ENCODE data around the gene LY6G5C. TPM values are rescaled to one million over a fixed set of nuclear protein-coding genes. Genes with fewer than 3 reads are reported as not detected.

LY6G5C gene
- polyA plus RNA-seq, 1 donor (not counting 4 experiments of a cell fraction or from before 2014, with no cell fraction given) = 0.58 TPM

GRCh38 chr6:31692353-31692752 is 11.5 kb upstream of the LY6G5C start:
- Histone ChIP-seq H2AFZ (ENCODE audit: control insufficient read depth, low read length) (no peak overlapping the region), H3K9me3 (ENCODE audit: control insufficient read depth, low read depth, low read length) (no peaks in the 10 kb centered on the region), H3K4me1 (ENCODE audit: control insufficient read depth, extremely low read depth, insufficient read depth, low read length) (no peaks in the 10 kb centered on the region), H3K27me3 (ENCODE audit: control insufficient read depth, extremely low read depth, insufficient read depth, low read length) (no peaks in the 10 kb centered on the region), H3K27ac (ENCODE audit: control insufficient read depth, insufficient read depth, low read length) (no peak overlapping the region), H3K4me3 (ENCODE audit: control insufficient read depth in 2 of 3, extremely low read depth in 1 of 3, insufficient read depth in 2 of 3, low read depth in 1 of 3, low read length in 3 of 3) (no peak overlapping the region), H3K9me1 (ENCODE audit: control insufficient read depth, extremely low read depth, insufficient read depth, low read length) (no peaks in the 10 kb centered on the region), H3K9ac (ENCODE audit: control insufficient read depth, extremely low read depth, insufficient read depth, low read length) (no peak overlapping the region), H3K4me2 (ENCODE audit: control insufficient read depth, extremely low read depth, insufficient read depth, low read depth, low read length) (no peak overlapping the region), H4K20me1 (ENCODE audit: control insufficient read depth, extremely low read depth, insufficient read depth, low read length) (no peaks in the 10 kb centered on the region), H3K79me2 (ENCODE audit: control insufficient read depth, insufficient read depth, low read length) (no peaks in the 10 kb centered on the region), H3K36me3 (ENCODE audit: control insufficient read depth in 2 of 2, extremely low read depth in 1 of 2, insufficient read depth in 2 of 2, low read length in 2 of 2) (peaks cover 22 to 39% of the 10 kb centered on the region in 2 experiments)
- dilution Hi-C loops (cut with MboI; ENCODE audit: extremely low pct_ligation_motif_present, low sequenced_read_pairs) = no loop called here
- FAIRE-seq (no peak), DNase-seq (ENCODE audit: low read depth, low spot score) (no peak)
- TF ChIP-seq CTCF (optimal IDR thresholded peaks at IDR 0.05 in 1 of 3, IDR thresholded peaks at IDR 0.05 in 1 of 3, conservative IDR thresholded peaks at IDR 0.05 in 1 of 3; ENCODE audit: extremely low read depth in 1 of 3, insufficient read depth in 2 of 3, low read length in 3 of 3) (no peak), EZH2 (IDR thresholded peaks at IDR 0.05; ENCODE audit: low read length) (no peak)

GRCh38 chr6:31691564-31692108 is 10.8 kb upstream of the LY6G5C start:
- no peak for DNase-seq (ENCODE audit: low read depth, low spot score)
- Histone ChIP-seq H3K9me3 (ENCODE audit: control insufficient read depth, low read depth, low read length) (no peaks in the 10 kb centered on the region), H3K27ac (ENCODE audit: control insufficient read depth, insufficient read depth, low read length) (no peak overlapping the region), H3K79me2 (ENCODE audit: control insufficient read depth, insufficient read depth, low read length) (no peaks in the 10 kb centered on the region), H3K36me3 (ENCODE audit: control insufficient read depth in 2 of 2, extremely low read depth in 1 of 2, insufficient read depth in 2 of 2, low read length in 2 of 2) (peaks cover 22 to 41% of the 10 kb centered on the region in 2 experiments), H3K9ac (ENCODE audit: control insufficient read depth, extremely low read depth, insufficient read depth, low read length) (no peak overlapping the region), H3K4me2 (ENCODE audit: control insufficient read depth, extremely low read depth, insufficient read depth, low read depth, low read length) (no peak overlapping the region), H3K27me3 (ENCODE audit: control insufficient read depth, extremely low read depth, insufficient read depth, low read length) (no peaks in the 10 kb centered on the region), H4K20me1 (ENCODE audit: control insufficient read depth, extremely low read depth, insufficient read depth, low read length) (no peaks in the 10 kb centered on the region), H2AFZ (ENCODE audit: control insufficient read depth, low read length) (no peak overlapping the region), H3K4me1 (ENCODE audit: control insufficient read depth, extremely low read depth, insufficient read depth, low read length) (no peaks in the 10 kb centered on the region), H3K9me1 (ENCODE audit: control insufficient read depth, extremely low read depth, insufficient read depth, low read length) (no peaks in the 10 kb centered on the region), H3K4me3 (ENCODE audit: control insufficient read depth in 2 of 3, extremely low read depth in 1 of 3, insufficient read depth in 2 of 3, low read depth in 1 of 3, low read length in 3 of 3) (no peak overlapping the region)
- no peak for FAIRE-seq
- dilution Hi-C loops (cut with MboI; ENCODE audit: extremely low pct_ligation_motif_present, low sequenced_read_pairs) = no loop called here
- no peak for TF ChIP-seq CTCF (optimal IDR thresholded peaks at IDR 0.05 in 1 of 3, IDR thresholded peaks at IDR 0.05 in 1 of 3, conservative IDR thresholded peaks at IDR 0.05 in 1 of 3; ENCODE audit: extremely low read depth in 1 of 3, insufficient read depth in 2 of 3, low read length in 3 of 3)
- TF ChIP-seq EZH2 (IDR thresholded peaks at IDR 0.05; ENCODE audit: low read length) = no peak

Measured in keratinocyte (primary cell).